Activated naive CD4-positive, alpha-beta T cell treated with Interleukin-2 at 50 U/mL for 16 hours (primary cell): Measurements from ENCODE around the gene VENTX.

ENCODE experiments used
- DNase-seq: peaks from one replicate; pipeline ENCODE4 v3.0.0-alpha.2; 2020

VENTX gene

GRCh38 chr10:133237588-133238465 is at the start of gene VENTX:
VENTX (plus strand) TSS chr10:133237855; CDS start chr10:133237915, 60 bp downstream.
- no peak for DNase-seq

- DNase-seq: no peak
Measured at GRCh38 chr10:133187906-133188681, 49.6 kb upstream of the VENTX start.

- DNase-seq: no peak
Measured at GRCh38 chr10:133189256-133189655, 48.4 kb upstream of the VENTX start.

GRCh38 chr10:133189726-133190125 is 47.9 kb upstream of the VENTX start:
- DNase-seq: no peak

- DNase-seq: no peak
Measured at GRCh38 chr10:133190225-133190624, 47.4 kb upstream of the VENTX start.

- DNase-seq: no peak
Measured at GRCh38 chr10:133191651-133192050, 46.0 kb upstream of the VENTX start.

- DNase-seq: no peak
Measured at GRCh38 chr10:133194151-133194550, 43.5 kb upstream of the VENTX start.

GRCh38 chr10:133195096-133195495 is 42.6 kb upstream of the VENTX start:
- no peak for DNase-seq

- DNase-seq: no peak
Measured at GRCh38 chr10:133195611-133196010, 42.0 kb upstream of the VENTX start.

- DNase-seq: no peak
Measured at GRCh38 chr10:133196221-133196915, 41.3 kb upstream of the VENTX start.

- no peak for DNase-seq
Measured at GRCh38 chr10:133196936-133197758, 40.5 kb upstream of the VENTX start.

- no peak for DNase-seq
Measured at GRCh38 chr10:133197786-133198185, 39.9 kb upstream of the VENTX start.

GRCh38 chr10:133198206-133198605 is 39.4 kb upstream of the VENTX start:
- no peak for DNase-seq

- no peak for DNase-seq
Measured at GRCh38 chr10:133198621-133199487, 38.8 kb upstream of the VENTX start.

- DNase-seq: no peak
Measured at GRCh38 chr10:133199488-133199885, 38.2 kb upstream of the VENTX start.

- no peak for DNase-seq
Measured at GRCh38 chr10:133199992-133200611, 37.6 kb upstream of the VENTX start.

- no peak for DNase-seq
Measured at GRCh38 chr10:133200621-133201031, 37.0 kb upstream of the VENTX start.

GRCh38 chr10:133201151-133201947 is 36.3 kb upstream of the VENTX start:
- DNase-seq: no peak

GRCh38 chr10:133201948-133202725 is 35.5 kb upstream of the VENTX start:
- no peak for DNase-seq
